Activated CD4-positive, alpha-beta T cell treated with anti-CD3 and anti-CD28 coated beads, Interleukin-2, Interleukin-6, amounts not matched to agents 100 ng/mL and 50 ng/mL, durations not matched to agents 16 hours and 8 hours (primary cell): ENCODE data around the gene WASHC1.
"Not testable (repeated sequence)": the region's sequence is repeated elsewhere in the genome, so short reads cannot be mapped to it uniquely, and the experiment has no call there.

Source experiments
- DNase-seq: peaks from one replicate; pipeline ENCODE4 v3.0.0-alpha.2; 2020

WASHC1 gene

GRCh38 chr9:14129-14809, 15.0 kb downstream of the WASHC1 start:
- not testable (repeated sequence) for DNase-seq

GRCh38 chr9:11206-11605, 18.1 kb downstream of the WASHC1 start:
- DNase-seq: peak; percentile 87

GRCh38 chr9:10653-11053, 18.6 kb downstream of the WASHC1 start:
- not testable (repeated sequence) for DNase-seq

GRCh38 chr9:10207-10606, 19.0 kb downstream of the WASHC1 start:
- DNase-seq: not testable (repeated sequence)
